HG02678 (cell line): ENCODE measurements around the gene RFT1.
"Not testable (repeated sequence)": the region's sequence is repeated elsewhere in the genome, so short reads cannot be mapped to it uniquely, and the experiment has no call there.

Experiments used
- ATAC-seq: cut with Tn5 transposase; IDR thresholded peaks from one replicate; pipeline ENCODE4 v1.9.1; 2021; ENCODE audit warnings: mild to moderate bottlenecking, moderate library complexity; ENCODE audit not compliant: unreplicated experiment

RFT1 gene

DNA sequence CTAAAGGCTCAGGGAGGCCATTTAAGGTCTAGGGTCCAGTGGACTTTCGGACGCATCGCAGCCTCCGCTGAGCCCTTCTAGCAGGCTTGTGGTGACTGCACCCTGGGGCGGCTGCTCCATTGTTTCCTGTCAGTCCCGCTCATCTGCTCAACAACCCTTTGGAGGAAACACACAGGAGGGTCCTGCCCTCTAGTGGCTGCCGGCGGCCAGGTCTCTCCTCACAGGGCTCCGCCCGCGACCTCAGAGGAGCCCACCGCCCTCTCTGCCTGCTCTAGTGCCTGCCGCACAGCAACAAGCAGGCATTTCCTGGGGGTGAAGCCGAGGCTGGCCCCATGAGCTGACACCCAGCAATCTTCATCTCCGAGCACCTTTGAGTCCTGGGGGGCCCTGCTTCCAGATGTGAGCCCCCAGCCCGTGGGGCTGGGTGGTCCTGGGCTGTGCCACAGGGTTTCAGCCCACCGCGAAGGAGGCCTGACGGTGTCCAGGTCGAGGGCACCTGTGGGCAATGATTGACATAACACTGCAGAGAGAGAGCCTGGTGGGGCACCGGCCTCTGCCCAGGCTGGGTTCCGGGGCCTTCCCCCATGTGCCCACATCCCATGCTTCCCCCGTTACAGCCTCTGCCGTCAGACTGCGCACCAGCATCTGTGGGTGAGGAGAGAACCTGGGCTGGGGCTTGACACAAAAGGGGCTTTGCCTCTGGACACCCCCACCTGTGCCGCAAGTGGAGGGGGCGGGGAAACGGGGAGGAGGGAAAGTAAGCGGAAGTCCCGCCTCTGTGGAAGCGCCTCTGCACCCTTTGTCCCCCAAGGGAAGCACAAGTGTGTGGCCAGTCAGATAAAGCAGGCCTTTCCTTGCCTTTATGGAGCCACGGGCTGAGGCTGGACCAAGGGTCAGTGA is 57.3 kb downstream of the RFT1 start:
- peak; percentile 90 for ATAC-seq

- no peak for ATAC-seq
These were observed 58.3 kb downstream of the RFT1 start for GRCh38 chr3:53071882-53072431.

- no peak for ATAC-seq
These were observed 60.7 kb downstream of the RFT1 start for GRCh38 chr3:53069422-53070068.

- no peak for ATAC-seq
These were observed 62.1 kb downstream of the RFT1 start for GRCh38 chr3:53068176-53068575.

GRCh38 chr3:53067567-53067966 is 62.7 kb downstream of the RFT1 start:
- no peak for ATAC-seq

- ATAC-seq = no peak
These were observed 64.3 kb downstream of the RFT1 start for GRCh38 chr3:53065841-53066480.

DNA sequence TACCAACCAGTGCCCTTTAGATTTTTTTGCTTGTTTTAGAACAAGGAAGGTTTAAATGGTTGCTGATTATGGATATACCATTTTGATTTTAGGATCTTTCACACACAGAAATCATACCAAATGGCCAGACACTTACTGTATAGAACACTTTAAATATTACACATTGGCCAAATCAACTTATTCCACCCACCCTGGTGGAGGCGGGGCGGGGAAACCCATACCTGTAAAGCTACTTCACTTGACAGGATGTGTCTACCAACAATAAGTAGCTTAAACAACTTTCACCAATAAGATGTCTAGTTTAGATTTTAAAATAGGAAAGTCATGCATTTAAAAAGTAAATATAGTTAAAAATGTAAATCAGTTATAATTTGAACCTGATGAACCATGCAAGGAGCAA is 67.3 kb downstream of the RFT1 start:
- no peak for ATAC-seq

DNA sequence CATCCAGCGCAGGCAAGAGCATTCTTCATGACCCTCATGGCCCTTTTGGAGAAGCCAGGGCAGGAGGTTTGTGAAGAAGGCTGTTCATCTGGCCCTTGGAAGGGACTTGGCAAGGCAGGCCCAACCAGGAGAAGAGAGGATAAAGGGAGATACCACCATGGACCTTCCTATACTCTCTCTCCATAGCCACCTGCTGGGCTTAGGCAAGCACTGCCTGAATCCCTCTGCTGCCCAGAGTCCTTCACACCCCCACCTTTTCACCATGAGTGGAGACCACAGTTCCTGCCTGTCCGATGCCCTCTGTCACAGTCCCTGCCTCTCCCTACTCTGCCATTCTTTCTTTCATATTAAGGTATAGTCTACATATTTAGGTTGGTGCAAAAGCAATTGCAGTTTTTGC is 73.8 kb downstream of the RFT1 start:
- no peak for ATAC-seq

GRCh38 chr3:53054233-53054632 is 76.0 kb downstream of the RFT1 start:
- not testable (repeated sequence) for ATAC-seq

DNA sequence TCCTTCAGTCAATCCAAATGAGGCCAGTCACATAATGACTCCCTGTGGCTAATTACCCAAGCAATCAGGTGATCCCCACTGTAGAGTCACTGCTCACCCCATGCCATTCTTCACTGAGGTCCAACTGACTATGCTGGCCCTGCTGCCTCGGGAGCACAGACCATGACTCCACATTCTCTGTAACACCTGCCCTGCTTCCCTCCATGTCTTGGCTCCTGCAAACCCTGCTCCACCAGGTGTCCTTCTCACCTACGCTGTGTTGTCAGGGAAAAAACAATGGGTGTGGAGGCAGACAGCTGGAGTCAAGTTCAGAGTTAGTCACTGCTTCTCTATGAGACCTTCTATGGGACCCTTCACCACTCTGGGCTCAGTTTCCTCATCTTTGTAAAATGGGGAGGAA is 78.3 kb downstream of the RFT1 start:
- ATAC-seq = no peak

DNA sequence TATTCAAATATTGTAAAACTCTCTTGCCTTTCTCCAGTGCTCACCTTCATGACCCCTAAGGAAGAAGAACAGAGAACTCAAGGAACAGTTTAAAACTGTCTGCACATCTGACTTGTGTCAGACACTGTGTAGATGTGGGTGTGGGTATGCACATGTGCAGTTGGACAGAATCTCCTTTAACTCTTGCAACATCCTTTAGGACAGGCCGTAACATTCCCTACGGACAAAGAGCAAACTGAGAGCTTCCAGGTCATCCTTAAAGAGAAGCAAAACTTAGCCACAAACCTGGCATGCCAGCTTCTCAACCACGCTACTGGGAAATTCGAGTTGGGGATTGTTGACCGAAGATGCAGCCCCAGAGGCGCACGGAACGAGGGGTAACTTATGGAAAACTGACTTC is 80.2 kb downstream of the RFT1 start:
- no peak for ATAC-seq

DNA sequence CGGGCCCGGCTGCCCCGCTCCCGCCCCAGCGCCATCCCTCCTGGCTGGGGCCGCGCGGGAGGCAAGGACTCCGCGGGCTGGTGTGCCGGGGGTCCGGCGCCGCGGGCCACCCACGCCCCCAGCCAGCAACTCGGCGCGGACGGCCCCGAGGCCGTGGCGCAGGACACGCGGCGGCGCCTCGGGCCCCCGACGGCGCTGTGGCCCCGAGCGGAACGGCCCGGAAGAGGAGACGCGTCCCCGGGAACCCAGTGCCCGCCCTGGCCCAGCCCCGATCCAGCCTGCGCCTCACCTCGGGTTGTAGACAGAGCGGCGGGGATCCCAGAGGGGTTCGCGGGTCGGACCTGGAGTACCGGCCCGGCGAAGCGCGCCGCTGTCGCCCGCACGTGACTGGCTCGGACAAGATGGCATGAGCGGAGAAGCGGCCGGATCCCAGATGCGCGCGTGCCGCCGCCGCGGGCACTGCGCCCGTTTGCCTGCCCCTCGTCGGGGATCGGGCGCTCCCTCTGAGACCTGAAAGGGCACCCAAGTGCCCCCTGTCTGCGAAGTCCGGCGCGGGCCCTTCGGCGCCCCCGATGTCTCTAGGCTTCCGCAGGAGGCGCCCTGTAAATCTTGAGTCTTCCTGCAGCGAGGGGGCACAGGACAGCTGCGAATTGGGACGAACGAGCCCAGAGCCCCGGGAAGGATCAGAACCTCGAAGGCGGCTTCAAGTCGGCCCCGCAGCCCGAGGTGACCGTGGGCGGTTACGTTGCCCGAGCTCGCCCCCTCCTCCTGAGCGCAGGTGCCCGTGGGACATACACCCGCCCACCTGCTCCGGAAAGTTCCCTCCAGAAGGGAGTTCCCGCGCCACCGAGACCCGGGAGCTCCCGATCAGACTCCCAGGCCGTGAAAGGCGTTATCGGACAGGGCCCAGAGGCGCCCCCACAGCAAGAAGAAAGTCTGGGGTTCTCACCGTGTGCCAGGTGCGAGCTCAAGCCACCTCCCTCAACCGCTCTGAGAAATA is 83.8 kb downstream of the RFT1 start:
- ATAC-seq = peak; percentile 30

GRCh38 chr3:53045518-53046170 is 84.6 kb downstream of the RFT1 start, which contains the start of gene SFMBT1:
SFMBT1 (minus strand) TSS chr3:53046073; CDS start chr3:52969128, 76,945 bp downstream.
- ATAC-seq = peak; percentile 50

DNA sequence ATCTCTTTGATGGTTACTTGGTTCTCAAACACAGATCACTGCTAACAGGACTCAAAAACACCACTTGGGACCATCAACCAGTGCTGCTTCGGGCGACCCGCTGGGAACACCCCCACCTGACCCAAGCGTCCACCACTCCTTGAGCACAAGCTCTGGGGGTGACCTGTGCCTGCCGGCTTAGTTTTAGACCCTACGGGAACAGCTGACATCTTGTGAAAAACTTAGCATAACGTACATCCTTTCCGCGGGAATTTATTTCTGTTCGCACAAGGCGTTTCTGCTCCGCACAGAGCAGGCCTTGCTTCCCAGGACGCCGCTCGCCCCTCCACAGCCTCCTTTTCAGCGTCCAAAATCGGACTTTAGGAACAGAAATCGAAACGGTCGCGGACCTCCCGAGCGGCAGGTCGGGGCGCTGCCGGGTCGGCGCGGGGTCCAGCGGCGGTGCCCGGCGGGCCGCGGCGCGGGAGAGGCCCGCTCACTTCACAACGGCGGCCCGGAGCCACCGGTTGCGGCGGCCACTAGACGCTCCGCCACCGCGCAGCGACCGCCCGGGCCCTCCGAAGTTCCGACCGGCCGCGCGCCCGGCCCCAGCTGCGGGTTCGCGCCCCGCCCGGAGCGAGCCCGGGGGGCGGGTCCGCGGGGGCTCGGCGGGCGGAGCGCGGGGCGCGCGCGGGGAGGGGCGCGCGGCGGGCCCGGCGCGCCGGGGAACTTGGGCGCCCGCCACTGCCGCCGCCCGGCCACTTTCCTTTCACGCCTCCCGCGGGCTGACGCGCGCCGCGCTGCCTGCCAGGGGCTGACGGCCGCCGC is 85.3 kb downstream of the RFT1 start:
- peak; percentile 40 for ATAC-seq

GRCh38 chr3:53044371-53044710 is 85.9 kb downstream of the RFT1 start:
- no peak for ATAC-seq

DNA sequence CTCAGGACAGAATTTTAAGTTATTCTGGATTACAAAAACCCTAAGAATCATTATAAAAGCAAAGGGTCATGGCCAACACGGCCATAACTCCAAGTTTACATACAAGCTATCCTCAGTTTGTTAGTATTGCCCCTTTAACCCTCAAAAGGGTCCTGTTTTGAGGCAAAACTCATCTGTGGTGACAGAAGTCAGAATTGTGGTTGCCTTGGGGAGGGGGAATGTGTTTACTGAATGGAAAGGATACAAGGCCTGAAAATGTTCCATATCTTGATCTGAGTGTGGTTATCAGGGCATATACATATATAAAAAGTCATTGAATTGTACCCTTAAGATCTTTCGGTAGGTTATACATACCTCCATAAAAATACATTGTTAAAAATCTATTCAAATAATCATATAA is 86.5 kb downstream of the RFT1 start:
- no peak for ATAC-seq

GRCh38 chr3:53042651-53043050 is 87.6 kb downstream of the RFT1 start:
- ATAC-seq = no peak

DNA sequence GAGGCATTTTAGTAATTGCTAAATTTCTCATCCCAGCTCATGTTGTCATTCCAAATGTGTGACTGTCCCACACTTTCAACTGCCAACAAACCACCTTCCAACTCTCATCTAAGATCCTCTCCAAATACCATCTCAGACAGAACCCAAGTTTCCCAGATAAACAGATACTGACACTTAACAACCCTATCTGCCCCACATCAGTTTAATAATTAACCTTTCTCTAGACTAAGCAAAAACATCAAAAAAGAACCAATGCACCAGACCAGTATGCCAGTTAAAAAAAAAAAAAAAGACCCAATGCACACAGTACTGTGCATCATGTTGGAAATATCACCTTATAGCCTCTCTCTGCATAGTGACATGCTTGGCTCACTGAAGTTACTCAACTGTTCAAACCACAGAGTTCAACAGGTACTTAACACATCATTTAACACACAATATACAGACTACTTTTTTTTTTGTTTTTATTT is 89.8 kb downstream of the RFT1 start:
- no peak for ATAC-seq

- no peak for ATAC-seq
These were observed 90.9 kb downstream of the RFT1 start for GRCh38 chr3:53039376-53039752.
